SK-N-SH (cell line): ENCODE results near the gene DPEP2. TPM values are rescaled to one million over a fixed set of nuclear protein-coding genes. Genes with fewer than 3 reads are reported as not detected.

ENCODE experiments used
- CTCF ChIA-PET: fragments of 300-600, 350-600 bp; formaldehyde crosslinking; extraction: SDS; loops from one replicate; lab custom pipeline; 2021; lab: Yijun Ruan, JAX
- POLR2A ChIA-PET: fragments of 350-600 bp; sonication (Branson Sonifier 250); formaldehyde crosslinking; extraction: SDS; loops from one replicate; lab custom pipeline; 2020; ENCODE audit warnings: antibody characterized with exemption, inconsistent platforms; lab: Yijun Ruan, JAX
- DNase-seq: peaks from one replicate; pipeline ENCODE4 v3.0.0; 2012
- H2AFZ ChIP-seq: fragments of 200-600 bp; sonication (generic); 2 replicates; pipeline ENCODE4 v1.8.1; 2016; ENCODE audit warnings: antibody characterized with exemption, mild to moderate bottlenecking, low read depth
- H3F3A ChIP-seq: fragments of 200-600 bp; sonication (generic); replicated peaks from 2 replicates; pipeline ENCODE3; 2016; ENCODE audit warnings: antibody characterized with exemption, mild to moderate bottlenecking; ENCODE audit not compliant: insufficient read depth
- H3K27ac ChIP-seq, 2 experiments: fragments of 200-500 bp in 1 of 2; fragments of 200-600 bp in 1 of 2; sonication (Bioruptor generic) in 1 of 2; sonication (generic), shearing (Covaris generic) in 1 of 2; 2 replicates each; pipeline versions ENCODE4 v1.5.1 to v1.6.1; 2014 to 2016; ENCODE audit warnings: low read depth in 2 of 2, inconsistent platforms in 1 of 2, low read length in 1 of 2, mild to moderate bottlenecking in 1 of 2, mixed read lengths in 1 of 2
- H3K27me3 ChIP-seq: fragments of 200-600 bp; sonication (generic), shearing (Covaris generic); 2 replicates; pipeline ENCODE4 v1.6.1; 2016; ENCODE audit warnings: mixed run types; ENCODE audit not compliant: insufficient read depth
- H3K36me3 ChIP-seq, 2 experiments: fragments of 200-500 bp in 1 of 2; fragments of 200-600 bp in 1 of 2; sonication (Bioruptor generic) in 1 of 2; sonication (generic) in 1 of 2; replicated peaks in 1 of 2; 2 replicates each; pipeline versions ENCODE3 to v1.5.1; 2014 to 2016; ENCODE audit warnings: low read length in 1 of 2, mild to moderate bottlenecking in 1 of 2; ENCODE audit not compliant: insufficient read depth in 2 of 2, control insufficient read depth in 1 of 2
- H3K4me1 ChIP-seq, 2 experiments: fragments of 200-500 bp in 1 of 2; fragments of 200-600 bp in 1 of 2; sonication (Bioruptor generic) in 1 of 2; sonication (generic), shearing (Covaris generic) in 1 of 2; 2 replicates each; pipeline versions ENCODE4 v1.5.1 to v1.6.1; 2014 to 2016; ENCODE audit warnings: low read depth in 1 of 2, low read length in 1 of 2, mixed run types in 1 of 2; ENCODE audit not compliant: insufficient read depth in 2 of 2, control insufficient read depth in 1 of 2
- H3K4me2 ChIP-seq: fragments of 200-600 bp; sonication (generic), shearing (Covaris generic); 2 replicates; pipeline ENCODE4 v1.6.1; 2017; ENCODE audit warnings: mixed run types
- H3K4me3 ChIP-seq, 2 experiments: fragments of 200-500 bp in 1 of 2; fragments of 200-600 bp in 1 of 2; sonication (Bioruptor generic) in 1 of 2; sonication (generic), shearing (Covaris generic) in 1 of 2; 2 replicates each; pipeline versions ENCODE4 v1.5.1 to v1.8.1; 2014 to 2016; ENCODE audit warnings: low read depth in 2 of 2, inconsistent platforms in 1 of 2, low read length in 1 of 2, mild to moderate bottlenecking in 1 of 2, mixed read lengths in 1 of 2, moderate library complexity in 1 of 2
- H3K79me2 ChIP-seq: fragments of 200-600 bp; sonication (generic); 2 replicates; pipeline ENCODE4 v1.8.1; 2017; ENCODE audit warnings: mild to moderate bottlenecking; ENCODE audit not compliant: insufficient read depth
- H3K9ac ChIP-seq: fragments of 200-600 bp; sonication (generic); 2 replicates; pipeline ENCODE4 v1.6.1; 2017; ENCODE audit warnings: mixed run types
- H3K9me2 ChIP-seq: fragments of 200-600 bp; sonication (generic); 2 replicates; pipeline ENCODE4 v1.6.1; 2017; ENCODE audit warnings: mixed run types
- H3K9me3 ChIP-seq: fragments of 200-600 bp; sonication (generic); 2 replicates; pipeline ENCODE4 v1.6.1; 2017; ENCODE audit warnings: mixed run types, mild to moderate bottlenecking, moderate library complexity
- H4K20me1 ChIP-seq: fragments of 200-600 bp; sonication (generic); 2 replicates; pipeline ENCODE4 v1.6.1; 2017; ENCODE audit warnings: mild to moderate bottlenecking, mixed run types; ENCODE audit not compliant: insufficient read depth
- CHD2 ChIP-seq: fragments of 150-350 bp; IDR thresholded peaks from 2 replicates; pipeline ENCODE4 v1.6.1; 2018; ENCODE audit warnings: low read length; ENCODE audit not compliant: partially characterized antibody
- FOSL2 ChIP-seq: IDR thresholded peaks from 2 replicates; pipeline ENCODE4 v1.4.0; 2012; ENCODE audit warnings: low read depth, mild to moderate bottlenecking, moderate library complexity, borderline replicate concordance
- FOXJ3 ChIP-seq: sonication (generic); formaldehyde crosslinking; IDR thresholded peaks from 2 replicates; pipeline ENCODE4 v1.5.1; 2020; ENCODE audit warnings: mild to moderate bottlenecking, missing genetic modification reagents
- JUND ChIP-seq: IDR thresholded peaks from 2 replicates; pipeline ENCODE4 v1.4.0; 2012
- MEF2A ChIP-seq: IDR thresholded peaks from 2 replicates; pipeline ENCODE4 v1.4.0; 2012; ENCODE audit warnings: low read depth, borderline replicate concordance
- MXI1 ChIP-seq: IDR thresholded peaks from 2 replicates; pipeline ENCODE4 v1.6.1; 2012; ENCODE audit warnings: mild to moderate bottlenecking, low read depth, low read length, improper control_type of control experiment
- PBX3 ChIP-seq: IDR thresholded peaks from 2 replicates; pipeline ENCODE4; 2012
- USF1 ChIP-seq: IDR thresholded peaks from 2 replicates; pipeline ENCODE4 v1.4.0; 2012; ENCODE audit warnings: low read depth, borderline replicate concordance
- YY1 ChIP-seq: IDR thresholded peaks from 2 replicates; pipeline ENCODE4 v1.4.0; 2012; ENCODE audit warnings: low read depth, mild to moderate bottlenecking
- ZBTB33 ChIP-seq: IDR thresholded peaks from 2 replicates; pipeline ENCODE4 v1.4.0; 2012; ENCODE audit warnings: low read depth, borderline replicate concordance
- WGBS: methylation state at CpG from one replicate; pipeline ENCODE4 v1.1.6; 2017; ENCODE audit warnings: low lambda C conversion rate; 5-methylcytosine and 5-hydroxymethylcytosine counted together
- polyA plus RNA-seq, 3 experiments: library from polyadenylated mRNA; depleted of rRNA; stranded (reverse); fragments of >200 nt; gene quantifications; 2 replicates each; pipeline ENCODE4 v1.2.3, GENCODE V29; 2012

The DPEP2 gene
- polyA plus RNA-seq, 1 of the 3 experiments (the other 2 are of a cell fraction): not detected

GRCh38 chr16:68019167-68019680 is 19.9 kb upstream of the DPEP2 start:
- Histone ChIP-seq H3K79me2 (peaks cover 32% of the 10 kb centered on the region), H2AFZ (no peak overlapping the region), H3K4me3 (no peak overlapping the region), H3K9me3 (no peaks in the 10 kb centered on the region), H3K27me3 (no peaks in the 10 kb centered on the region), H4K20me1 (no peaks in the 10 kb centered on the region), H3K9ac (no peak overlapping the region), H3K36me3 (peaks cover 6% of the 10 kb centered on the region in 2 experiments), H3K4me1 (peaks cover 7 to 12% of the 10 kb centered on the region in 2 experiments; a peak in 2 of 4 replicates), H3F3A (no peaks in the 10 kb centered on the region), H3K4me2 (no peak overlapping the region), H3K27ac (no peak overlapping the region), H3K9me2 (no peaks in the 10 kb centered on the region)
- no peak for TF ChIP-seq PBX3
- TF ChIP-seq FOSL2: no peak
- no peak for TF ChIP-seq FOXJ3 (CRISPR knock-in tag)
- TF ChIP-seq YY1: no peak
- TF ChIP-seq USF1: no peak
- TF ChIP-seq MXI1: no peak
- no peak for TF ChIP-seq JUND
- TF ChIP-seq ZBTB33: no peak
- no peak for TF ChIP-seq CHD2
- ChIA-PET POLR2A (no interaction called here), CTCF (no interaction called here)
- DNase-seq: no peak
- 75% methylated on average over 8 of the region's 8 CpGs for WGBS

GRCh38 chr16:68015681-68016080 is 16.4 kb upstream of the DPEP2 start, which contains the start of gene DPEP2NB:
Gene DPEP2NB (minus strand): TSS chr16:68015911. CDS start chr16:68015770, 141 bp downstream.
- DNase-seq: no peak
- Histone ChIP-seq H3K27me3 (no peaks in the 10 kb centered on the region), H3F3A (no peaks in the 10 kb centered on the region), H3K36me3 (no peaks in the 10 kb centered on the region), H3K79me2 (no peaks in the 10 kb centered on the region), H3K9me3 (no peaks in the 10 kb centered on the region), H3K4me2 (no peak within 1 kb of the TSS), H3K4me1 (no peaks in the 10 kb centered on the region), H3K9me2 (no peaks in the 10 kb centered on the region), H3K4me3 (no peak within 1 kb of the TSS), H4K20me1 (no peaks in the 10 kb centered on the region), H3K27ac (no peak within 1 kb of the TSS), H3K9ac (no peak within 1 kb of the TSS), H2AFZ (no peak within 1 kb of the TSS)
- ChIA-PET POLR2A (no interaction called here), CTCF (interaction anchor here (0.8 to 1.2 kb wide), 2 partner anchors 25 kb away, joined by 3 to 6 read pairs; no protein-coding TSS in a partner anchor)
- TF ChIP-seq MEF2A: no peak
- 57% methylated on average over 5 of the region's 5 CpGs for WGBS
